HEK293T (cell line): ENCODE data around the gene MAP3K10.

ENCODE experiments used
- BHLHE40 ChIP-seq: fragments of 450-650 bp; IDR thresholded peaks from 2 replicates; pipeline ENCODE4 v1.6.1; 2016; ENCODE audit warnings: mild to moderate bottlenecking, moderate library complexity, borderline replicate concordance
- CTBP1 ChIP-seq: fragments of 450-650 bp; IDR thresholded peaks from 2 replicates; pipeline ENCODE4 v1.6.1; 2016; ENCODE audit warnings: borderline replicate concordance
- FOXK2 ChIP-seq: fragments of 450-650 bp; IDR thresholded peaks from 2 replicates; pipeline ENCODE4 v1.6.1; 2016; ENCODE audit warnings: mild to moderate bottlenecking
- HDGF ChIP-seq: fragments of 450-650 bp; IDR thresholded peaks from 2 replicates; pipeline ENCODE4 v1.6.1; 2017; ENCODE audit warnings: antibody characterized with exemption, borderline replicate concordance
- NFRKB ChIP-seq: fragments of 450-650 bp; IDR thresholded peaks from 2 replicates; pipeline ENCODE4 v1.6.1; 2016; ENCODE audit warnings: mild to moderate bottlenecking, moderate library complexity
- TARDBP ChIP-seq: fragments of 450-650 bp; IDR thresholded peaks from 2 replicates; pipeline ENCODE4 v1.6.1; 2016

DNA sequence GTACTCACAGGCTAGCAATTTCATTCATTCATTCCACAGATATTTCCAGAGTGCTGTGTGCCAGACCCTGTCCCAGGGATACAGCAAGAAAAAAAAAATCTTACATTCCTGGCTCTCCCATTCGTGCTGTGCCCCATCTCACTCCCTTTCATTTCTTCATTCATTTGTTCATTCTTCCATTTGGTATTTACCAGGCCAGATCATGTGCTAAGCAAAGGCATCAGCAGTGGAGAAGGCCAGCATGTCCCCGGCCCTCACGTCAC, 2.3 kb downstream of the MAP3K10 start:
- TF ChIP-seq CTBP1 (no peak), FOXK2 (no peak), BHLHE40 (no peak), HDGF (no peak), TARDBP (no peak), NFRKB (no peak)
